ENCODE data around the gene RETN. TPM values are rescaled to one million over a fixed set of nuclear protein-coding genes. Genes with fewer than 3 reads are reported as not detected.

The RETN gene
- total and polyA plus RNA-seq, 4 donors: 0.74 to 7.6 (median 1.8) TPM; not detected in 1

GRCh38 chr19:7697721-7698287, 29.0 kb downstream of the RETN start:
- 87% methylated on average over 10 of the region's 10 CpGs for WGBS (ENCODE audit: insufficient coverage)
- H3K27me3 ChIP-seq (ENCODE audit: control insufficient read depth, insufficient read depth, low read length): peaks cover 18% of the 10 kb centered on the region
- DNase-seq (ENCODE audit: low read depth in 4 of 6, low spot score in 6 of 6): no peak

GRCh38 chr19:7698583-7698982, 29.7 kb downstream of the RETN start:
- WGBS (ENCODE audit: insufficient coverage): 42% methylated on average over 9 of the region's 11 CpGs
- H3K27ac ChIP-seq (ENCODE audit: low read depth, low read length): no peak overlapping the region
- no peak overlapping the region for H3K4me3 ChIP-seq (ENCODE audit: low read depth, low read length)
- H3K36me3 ChIP-seq (ENCODE audit: control insufficient read depth, insufficient read depth, low read length): no peaks in the 10 kb centered on the region
- no peak for DNase-seq (ENCODE audit: low read depth in 4 of 6, low spot score in 6 of 6)
- H3K9me3 ChIP-seq (ENCODE audit: control insufficient read depth, insufficient read depth, low read length): no peaks in the 10 kb centered on the region
- H3K4me1 ChIP-seq (ENCODE audit: control insufficient read depth, insufficient read depth, low read length): no peaks in the 10 kb centered on the region
- H3K27me3 ChIP-seq (ENCODE audit: control insufficient read depth, insufficient read depth, low read length): peaks cover 18% of the 10 kb centered on the region

More at GRCh38 chr19:7697721-7698287, 29.0 kb downstream of the RETN start:
- Histone ChIP-seq H3K4me1 (ENCODE audit: control insufficient read depth, insufficient read depth, low read length) (no peaks in the 10 kb centered on the region), H3K27ac (ENCODE audit: low read depth, low read length) (no peak overlapping the region), H3K4me3 (ENCODE audit: low read depth, low read length) (no peak overlapping the region), H3K9me3 (ENCODE audit: control insufficient read depth, insufficient read depth, low read length) (no peaks in the 10 kb centered on the region), H3K36me3 (ENCODE audit: control insufficient read depth, insufficient read depth, low read length) (no peaks in the 10 kb centered on the region)

GRCh38 chr19:7699003-7699402, 30.2 kb downstream of the RETN start:
- H3K36me3 ChIP-seq (ENCODE audit: control insufficient read depth, insufficient read depth, low read length): no peaks in the 10 kb centered on the region
- H3K27me3 ChIP-seq (ENCODE audit: control insufficient read depth, insufficient read depth, low read length): peaks cover 18% of the 10 kb centered on the region
- WGBS (ENCODE audit: insufficient coverage): 39% methylated on average over 1 of the region's 2 CpGs
- DNase-seq (ENCODE audit: low read depth in 4 of 6, low spot score in 6 of 6): no peak
- H3K27ac ChIP-seq (ENCODE audit: low read depth, low read length): no peak overlapping the region
- H3K4me1 ChIP-seq (ENCODE audit: control insufficient read depth, insufficient read depth, low read length): no peaks in the 10 kb centered on the region
- no peaks in the 10 kb centered on the region for H3K9me3 ChIP-seq (ENCODE audit: control insufficient read depth, insufficient read depth, low read length)
- no peak overlapping the region for H3K4me3 ChIP-seq (ENCODE audit: low read depth, low read length)

- WGBS (ENCODE audit: insufficient coverage): 66% methylated on average over 7 of the region's 15 CpGs
- H3K4me3 ChIP-seq (ENCODE audit: low read depth, low read length): no peak overlapping the region
- peaks cover 18% of the 10 kb centered on the region for H3K27me3 ChIP-seq (ENCODE audit: control insufficient read depth, insufficient read depth, low read length)
- no peaks in the 10 kb centered on the region for H3K36me3 ChIP-seq (ENCODE audit: control insufficient read depth, insufficient read depth, low read length)
- no peaks in the 10 kb centered on the region for H3K4me1 ChIP-seq (ENCODE audit: control insufficient read depth, insufficient read depth, low read length)
- DNase-seq (ENCODE audit: low read depth in 4 of 6, low spot score in 6 of 6): no peak
- no peak overlapping the region for H3K27ac ChIP-seq (ENCODE audit: low read depth, low read length)
- no peaks in the 10 kb centered on the region for H3K9me3 ChIP-seq (ENCODE audit: control insufficient read depth, insufficient read depth, low read length)
Observed at GRCh38 chr19:7699417-7700401, 30.9 kb downstream of the RETN start.

- 88% methylated on average over 11 of the region's 12 CpGs for WGBS (ENCODE audit: insufficient coverage)
- Histone ChIP-seq H3K4me1 (ENCODE audit: control insufficient read depth, insufficient read depth, low read length) (no peaks in the 10 kb centered on the region), H3K9me3 (ENCODE audit: control insufficient read depth, insufficient read depth, low read length) (no peaks in the 10 kb centered on the region), H3K4me3 (ENCODE audit: low read depth, low read length) (no peak overlapping the region), H3K36me3 (ENCODE audit: control insufficient read depth, insufficient read depth, low read length) (no peaks in the 10 kb centered on the region), H3K27ac (ENCODE audit: low read depth, low read length) (no peak overlapping the region), H3K27me3 (ENCODE audit: control insufficient read depth, insufficient read depth, low read length) (peaks cover 18% of the 10 kb centered on the region)
- DNase-seq (ENCODE audit: low read depth in 4 of 6, low spot score in 6 of 6): no peak
Observed at GRCh38 chr19:7701049-7701653, 32.3 kb downstream of the RETN start.

- WGBS (ENCODE audit: insufficient coverage): 66% methylated on average over 13 of the region's 20 CpGs
Observed at GRCh38 chr19:7701654-7702457, 33.0 kb downstream of the RETN start, which contains the start of gene FCER2. Gene FCER2, minus strand, starts transcription at chr19:7702131. Its CDS starts 2,371 bp downstream, at chr19:7699760.

GRCh38 chr19:7703332-7703731, 34.5 kb downstream of the RETN start:
- H3K4me3 ChIP-seq (ENCODE audit: low read depth, low read length): no peak overlapping the region
- H3K9me3 ChIP-seq (ENCODE audit: control insufficient read depth, insufficient read depth, low read length): no peaks in the 10 kb centered on the region
- no peak for DNase-seq (ENCODE audit: low read depth in 4 of 6, low spot score in 6 of 6)
- no peak overlapping the region for H3K27ac ChIP-seq (ENCODE audit: low read depth, low read length)
- no peaks in the 10 kb centered on the region for H3K4me1 ChIP-seq (ENCODE audit: control insufficient read depth, insufficient read depth, low read length)
- H3K36me3 ChIP-seq (ENCODE audit: control insufficient read depth, insufficient read depth, low read length): no peaks in the 10 kb centered on the region
- WGBS (ENCODE audit: insufficient coverage): 64% methylated on average over 8 of the region's 8 CpGs
- H3K27me3 ChIP-seq (ENCODE audit: control insufficient read depth, insufficient read depth, low read length): peaks cover 10% of the 10 kb centered on the region

More at GRCh38 chr19:7701654-7702457, 33.0 kb downstream of the RETN start, which contains the start of gene FCER2:
- no peak within 1 kb of the TSS for H3K27ac ChIP-seq (ENCODE audit: low read depth, low read length)
- no peaks in the 10 kb centered on the region for H3K9me3 ChIP-seq (ENCODE audit: control insufficient read depth, insufficient read depth, low read length)
- H3K4me3 ChIP-seq (ENCODE audit: low read depth, low read length): no peak within 1 kb of the TSS
- peaks cover 16% of the 10 kb centered on the region for H3K27me3 ChIP-seq (ENCODE audit: control insufficient read depth, insufficient read depth, low read length)
- no peaks in the 10 kb centered on the region for H3K36me3 ChIP-seq (ENCODE audit: control insufficient read depth, insufficient read depth, low read length)
- no peaks in the 10 kb centered on the region for H3K4me1 ChIP-seq (ENCODE audit: control insufficient read depth, insufficient read depth, low read length)
- no peak for DNase-seq (ENCODE audit: low read depth in 4 of 6, low spot score in 6 of 6)

GRCh38 chr19:7704280-7705060, 35.6 kb downstream of the RETN start:
- Histone ChIP-seq H3K36me3 (ENCODE audit: control insufficient read depth, insufficient read depth, low read length) (no peaks in the 10 kb centered on the region), H3K27ac (ENCODE audit: low read depth, low read length) (no peak overlapping the region), H3K9me3 (ENCODE audit: control insufficient read depth, insufficient read depth, low read length) (no peaks in the 10 kb centered on the region), H3K27me3 (ENCODE audit: control insufficient read depth, insufficient read depth, low read length) (peaks cover 1% of the 10 kb centered on the region), H3K4me1 (ENCODE audit: control insufficient read depth, insufficient read depth, low read length) (no peaks in the 10 kb centered on the region), H3K4me3 (ENCODE audit: low read depth, low read length) (no peak overlapping the region)
- 78% methylated on average over 6 of the region's 6 CpGs for WGBS (ENCODE audit: insufficient coverage)
- DNase-seq (ENCODE audit: low read depth in 4 of 6, low spot score in 6 of 6): no peak

All from spinal cord (tissue), 10 donors.